Measurements from ENCODE around the gene ZNF331. TPM values are rescaled to one million over a fixed set of nuclear protein-coding genes. Genes with fewer than 3 reads are reported as not detected.
A peak's percentile ranks its signal among the peaks of the same experiment; 100 is the strongest.

ZNF331 gene
- total and polyA plus RNA-seq, 2 experiments from 2014 or later: 12.3 to 15.6 TPM

GRCh38 chr19:53517114-53517741 lies 20.7 kb upstream of the ZNF331 start:
- no peaks in the 10 kb centered on the region for H3K27me3 ChIP-seq
- TF ChIP-seq CTCF (IDR thresholded peaks at IDR 0.05; ENCODE audit: poor library complexity) (no peak), EZH2phosphoT487 (IDR thresholded peaks at IDR 0.05; ENCODE audit: low read depth, severe bottlenecking, unreplicated experiment) (no peak), EZH2 (IDR thresholded peaks at IDR 0.05; ENCODE audit: borderline replicate concordance) (no peak)
- H3K27ac ChIP-seq: peak overlapping the region; percentile 69
- WGBS (ENCODE audit: low lambda C conversion rate, missing lambda C conversion rate): 60% methylated on average over 5 of the region's 5 CpGs
- no peak overlapping the region for H2AFZ ChIP-seq
- no peaks in the 10 kb centered on the region for H4K20me1 ChIP-seq (ENCODE audit: insufficient read depth, poor library complexity, severe bottlenecking)
- no peaks in the 10 kb centered on the region for H3K79me2 ChIP-seq
- H3K4me1 ChIP-seq (ENCODE audit: insufficient read depth): peaks cover 5% of the 10 kb centered on the region
- H3K9me2 ChIP-seq (replicated peaks; ENCODE audit: insufficient read depth): no peaks in the 10 kb centered on the region
- H3K4me3 ChIP-seq: no peak overlapping the region
- no peaks in the 10 kb centered on the region for H3K36me3 ChIP-seq (replicated peaks; ENCODE audit: insufficient read depth, low read depth)
- no peak overlapping the region for H3K4me2 ChIP-seq
- no peak for DNase-seq (ENCODE audit: low spot score)
- H3K9me3 ChIP-seq (ENCODE audit: low read depth): no peaks in the 10 kb centered on the region

DNA sequence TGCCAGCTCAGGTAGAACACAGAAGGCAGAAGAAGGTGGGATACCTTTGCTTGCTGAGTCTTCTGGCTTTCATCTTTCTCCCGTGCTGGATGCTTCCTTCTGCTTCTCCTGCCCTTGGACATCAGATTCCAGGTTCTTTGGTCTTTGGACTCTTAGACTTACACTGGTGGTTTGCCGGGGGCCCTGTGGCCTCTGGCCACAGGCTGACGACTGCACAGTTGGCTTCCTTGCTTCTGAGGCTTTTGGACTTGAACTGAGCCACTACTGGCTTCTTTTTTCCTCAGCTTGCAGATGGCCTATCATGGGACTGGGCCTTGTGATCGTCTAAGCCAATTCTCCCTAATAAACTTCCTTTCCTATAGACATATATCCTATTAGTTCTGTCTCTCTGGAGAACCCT lies 19.8 kb upstream of the ZNF331 start:
- Histone ChIP-seq H3K9me2 (replicated peaks; ENCODE audit: insufficient read depth) (no peaks in the 10 kb centered on the region), H3K4me2 (no peak overlapping the region), H3K4me3 (no peak overlapping the region), H3K9me3 (ENCODE audit: low read depth) (no peaks in the 10 kb centered on the region), H3K36me3 (replicated peaks; ENCODE audit: insufficient read depth, low read depth) (no peaks in the 10 kb centered on the region), H3K27ac (peak overlapping the region; percentile 69), H3K79me2 (no peaks in the 10 kb centered on the region), H3K4me1 (ENCODE audit: insufficient read depth) (peaks cover 5% of the 10 kb centered on the region), H3K27me3 (no peaks in the 10 kb centered on the region), H2AFZ (no peak overlapping the region), H4K20me1 (ENCODE audit: insufficient read depth, poor library complexity, severe bottlenecking) (no peaks in the 10 kb centered on the region)
- TF ChIP-seq EZH2 (IDR thresholded peaks at IDR 0.05; ENCODE audit: borderline replicate concordance): no peak
- TF ChIP-seq CTCF (IDR thresholded peaks at IDR 0.05; ENCODE audit: poor library complexity): no peak
- TF ChIP-seq EZH2phosphoT487 (IDR thresholded peaks at IDR 0.05; ENCODE audit: low read depth, severe bottlenecking, unreplicated experiment): no peak
- DNase-seq (ENCODE audit: low spot score): no peak
- WGBS (ENCODE audit: low lambda C conversion rate, missing lambda C conversion rate): 83% methylated on average over 4 of the region's 4 CpGs

DNA sequence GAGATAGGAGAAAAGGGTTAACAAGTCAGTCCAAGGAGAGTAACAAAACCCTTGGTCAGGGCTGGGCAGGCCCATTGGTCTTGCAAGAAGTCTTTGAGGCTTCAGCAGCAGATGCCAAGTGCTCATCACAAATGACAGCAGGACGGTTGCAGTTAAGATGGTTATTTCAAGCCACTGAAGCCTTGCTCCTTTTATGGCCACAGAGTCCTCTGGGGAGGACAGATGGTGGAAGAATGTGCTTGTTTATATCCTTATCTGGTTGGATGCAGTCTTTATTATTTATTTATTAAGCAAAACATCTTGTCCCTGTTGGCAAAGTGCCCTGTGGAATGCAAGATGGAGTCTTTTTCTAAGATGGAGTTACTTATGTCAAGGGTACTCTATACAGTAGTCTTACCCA lies 19.2 kb upstream of the ZNF331 start:
- no peak for TF ChIP-seq EZH2phosphoT487 (IDR thresholded peaks at IDR 0.05; ENCODE audit: low read depth, severe bottlenecking, unreplicated experiment)
- no peak for TF ChIP-seq CTCF (IDR thresholded peaks at IDR 0.05; ENCODE audit: poor library complexity)
- no peak for TF ChIP-seq EZH2 (IDR thresholded peaks at IDR 0.05; ENCODE audit: borderline replicate concordance)
- no peaks in the 10 kb centered on the region for H3K9me2 ChIP-seq (replicated peaks; ENCODE audit: insufficient read depth)
- DNase-seq (ENCODE audit: low spot score): no peak
- no peaks in the 10 kb centered on the region for H4K20me1 ChIP-seq (ENCODE audit: insufficient read depth, poor library complexity, severe bottlenecking)
- peak overlapping the region; percentile 69 for H3K27ac ChIP-seq
- no peak overlapping the region for H3K4me3 ChIP-seq
- H3K27me3 ChIP-seq: no peaks in the 10 kb centered on the region
- H3K4me1 ChIP-seq (ENCODE audit: insufficient read depth): peaks cover 5% of the 10 kb centered on the region
- H3K79me2 ChIP-seq: no peaks in the 10 kb centered on the region
- H3K9me3 ChIP-seq (ENCODE audit: low read depth): no peaks in the 10 kb centered on the region
- no peaks in the 10 kb centered on the region for H3K36me3 ChIP-seq (replicated peaks; ENCODE audit: insufficient read depth, low read depth)
- no peak overlapping the region for H3K4me2 ChIP-seq
- H2AFZ ChIP-seq: no peak overlapping the region
- 63% methylated on average over 1 of the region's 1 CpG for WGBS (ENCODE audit: low lambda C conversion rate, missing lambda C conversion rate)
